Gastroesophageal sphincter (tissue), 4 donors: Measurements from ENCODE around the gene CTNNBL1. TPM values are rescaled to one million over a fixed set of nuclear protein-coding genes. Genes with fewer than 3 reads are reported as not detected.

Experiments used
- ATAC-seq: fragments of 150-250 bp; one replicate; pipeline ENCODE4 v1.9.1; 2016; ENCODE audit warnings: mild to moderate bottlenecking, moderate library complexity
- H3K27ac ChIP-seq, 4 donors: fragments of 200-600 bp; sonication (generic) in 3 of 4; 1 replicate in 3 of 4; 2 replicates in 1 of 4; pipeline ENCODE4 v1.5.1; 2016 to 2019
- H3K27me3 ChIP-seq: fragments of 200-600 bp; sonication (generic); one replicate; pipeline ENCODE4 v1.5.1; 2019
- H3K36me3 ChIP-seq, 2 donors: fragments of 200-600 bp; sonication (generic); one replicate each; pipeline ENCODE4 v1.5.1; 2019; ENCODE audit warnings: control low read depth in 1 of 2
- H3K4me1 ChIP-seq, 3 donors: fragments of 200-600 bp; sonication (generic); 1 replicate in 2 of 3; 2 replicates in 1 of 3; pipeline ENCODE4 v1.5.1; 2016 to 2019; ENCODE audit warnings: control low read depth in 2 of 3
- H3K4me3 ChIP-seq, 2 donors: fragments of 200-600 bp; sonication (generic); one replicate each; pipeline ENCODE4 v1.5.1; 2019; ENCODE audit warnings: mild to moderate bottlenecking in 1 of 2, moderate library complexity in 1 of 2
- H3K9me3 ChIP-seq, 3 donors: fragments of 200-600 bp; sonication (generic); one replicate each; pipeline ENCODE4 v1.5.1; 2017 to 2019; ENCODE audit warnings: control low read depth in 2 of 3
- EP300 ChIP-seq: sonication (generic); formaldehyde crosslinking; IDR thresholded peaks from one replicate; pipeline ENCODE4 v1.6.1; 2017; ENCODE audit warnings: antibody characterized with exemption, mild to moderate bottlenecking
- POLR2A ChIP-seq, 2 donors: fragments of 450-650 bp; IDR thresholded peaks; one replicate each; pipeline ENCODE4 v1.6.1; 2017; ENCODE audit warnings: antibody characterized with exemption in 2 of 2, mild to moderate bottlenecking in 2 of 2, moderate library complexity in 1 of 2
- POLR2AphosphoS5 ChIP-seq: sonication (generic); formaldehyde crosslinking; IDR thresholded peaks from one replicate; pipeline ENCODE4 v1.6.1; 2017; ENCODE audit warnings: antibody characterized with exemption
- WGBS, 2 donors: methylation state at CpG; one replicate each; pipeline ENCODE4 v1.1.5; 2018; ENCODE audit warnings: low coverage in 1 of 2; 5-methylcytosine and 5-hydroxymethylcytosine counted together
- total RNA-seq, 4 donors: library from RNA; depleted of rRNA; stranded (reverse); fragments of >200 nt; gene quantifications; one replicate each; pipeline ENCODE4 v1.1.0, GENCODE V29; 2016
- TF ChIP-seq, protein P1 (sequence below), 4 experiments: fragments of 200-600 bp in 2 of 4; fragments of 450-650 bp in 2 of 4; sonication (generic) in 1 of 4; IDR thresholded peaks; one replicate each; pipeline ENCODE4 v1.5.1; 2017 to 2019; ENCODE audit warnings: antibody characterized with exemption in 4 of 4, mild to moderate bottlenecking in 2 of 4, moderate library complexity in 2 of 4

Gene CTNNBL1
- total RNA-seq, 4 donors from 2014 or later: 43.8 to 58.4 (median 47.1) TPM

- H3K27me3 ChIP-seq: peaks cover 7% of the 10 kb centered on the region
- ATAC-seq: no peak
- no peaks in the 10 kb centered on the region for H3K9me3 ChIP-seq
- no peak overlapping the region for H3K4me3 ChIP-seq
- peaks cover 0 to 7% (median 0%) of the 10 kb centered on the region in 3 donors for H3K4me1 ChIP-seq
- TF ChIP-seq, protein P1, sequence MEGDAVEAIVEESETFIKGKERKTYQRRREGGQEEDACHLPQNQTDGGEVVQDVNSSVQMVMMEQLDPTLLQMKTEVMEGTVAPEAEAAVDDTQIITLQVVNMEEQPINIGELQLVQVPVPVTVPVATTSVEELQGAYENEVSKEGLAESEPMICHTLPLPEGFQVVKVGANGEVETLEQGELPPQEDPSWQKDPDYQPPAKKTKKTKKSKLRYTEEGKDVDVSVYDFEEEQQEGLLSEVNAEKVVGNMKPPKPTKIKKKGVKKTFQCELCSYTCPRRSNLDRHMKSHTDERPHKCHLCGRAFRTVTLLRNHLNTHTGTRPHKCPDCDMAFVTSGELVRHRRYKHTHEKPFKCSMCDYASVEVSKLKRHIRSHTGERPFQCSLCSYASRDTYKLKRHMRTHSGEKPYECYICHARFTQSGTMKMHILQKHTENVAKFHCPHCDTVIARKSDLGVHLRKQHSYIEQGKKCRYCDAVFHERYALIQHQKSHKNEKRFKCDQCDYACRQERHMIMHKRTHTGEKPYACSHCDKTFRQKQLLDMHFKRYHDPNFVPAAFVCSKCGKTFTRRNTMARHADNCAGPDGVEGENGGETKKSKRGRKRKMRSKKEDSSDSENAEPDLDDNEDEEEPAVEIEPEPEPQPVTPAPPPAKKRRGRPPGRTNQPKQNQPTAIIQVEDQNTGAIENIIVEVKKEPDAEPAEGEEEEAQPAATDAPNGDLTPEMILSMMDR (IDR thresholded peaks at IDR 0.05): no peak
- no peak for TF ChIP-seq EP300
- no peak for TF ChIP-seq POLR2AphosphoS5
- TF ChIP-seq POLR2A (IDR thresholded peaks at IDR 0.05): no peak
- no peaks in the 10 kb centered on the region for H3K36me3 ChIP-seq
- WGBS, 2 donors: 80 to 90% methylated on average over 2 to 5 of the region's 6 CpGs
- H3K27ac ChIP-seq: no peak overlapping the region
Observed at GRCh38 chr20:37921341-37921929, 227.6 kb downstream of the CTNNBL1 start.

Other genes with a start within 250 kb of the CTNNBL1 start
- gene NNAT, start 172.8 kb upstream of the CTNNBL1 start, total RNA-seq: 1 to 10 TPM; 3.3 to 8.8 (median 7.7) TPM
- gene BLCAP, start 166.2 kb upstream of the CTNNBL1 start, total RNA-seq: 10 to 100 TPM; 37.7 to 65.5 (median 55.6) TPM
- 1 to 10 TPM in 3 of 4 donors, under 1 TPM in 1; 0.94 to 8.5 (median 7.0) TPM for gene VSTM2L, start 209.1 kb downstream of the CTNNBL1 start, total RNA-seq